Neural cell (in vitro differentiated cells): ENCODE measurements around the gene TRIM46. TPM values are rescaled to one million over a fixed set of nuclear protein-coding genes. Genes with fewer than 3 reads are reported as not detected.

Source experiments
- H2AFZ ChIP-seq: fragments of 200-600, 300-800 bp; sonication (generic), shearing (Covaris generic); 2 replicates; pipeline ENCODE4 v1.6.0; 2014; ENCODE audit warnings: low read depth, mild to moderate bottlenecking, antibody characterized with exemption, low read length, moderate library complexity
- H3F3A ChIP-seq: fragments of 200-600 bp; shearing (Covaris generic); 2 replicates; pipeline ENCODE4 v1.6.1; 2016; ENCODE audit warnings: mild to moderate bottlenecking, moderate library complexity, mixed read lengths, antibody characterized with exemption, low read length; ENCODE audit not compliant: insufficient read depth, poor library complexity, severe bottlenecking
- H3K27ac ChIP-seq: fragments of 200-600, 300-800 bp; sonication (generic), shearing (Covaris generic); 2 replicates; pipeline ENCODE4 v1.5.1; 2014; ENCODE audit warnings: mild to moderate bottlenecking, low read length, moderate library complexity
- H3K27me3 ChIP-seq: fragments of 300-800, 200-600 bp; sonication (generic), shearing (Covaris generic); 2 replicates; pipeline ENCODE4 v1.6.0; 2014; ENCODE audit warnings: mild to moderate bottlenecking, low read depth, low read length, moderate library complexity; ENCODE audit not compliant: insufficient read depth
- H3K36me3 ChIP-seq: fragments of 300-800, 200-600 bp; sonication (generic), shearing (Covaris generic); 2 replicates; pipeline ENCODE4 v1.5.1; 2014; ENCODE audit warnings: mild to moderate bottlenecking, antibody characterized with exemption, low read length, moderate library complexity; ENCODE audit not compliant: insufficient read depth
- H3K4me2 ChIP-seq: fragments of 300-800, 200-600 bp; sonication (generic), shearing (Covaris generic); 2 replicates; pipeline ENCODE4 v1.6.0; 2014; ENCODE audit warnings: mild to moderate bottlenecking, low read length
- H3K4me3 ChIP-seq: fragments of 300-800, 200-600 bp; sonication (generic), shearing (Covaris generic); 2 replicates; pipeline ENCODE4 v1.5.1; 2014; ENCODE audit warnings: mild to moderate bottlenecking, low read length, moderate library complexity
- H3K79me2 ChIP-seq: fragments of 200-600 bp; shearing (Covaris generic); replicated peaks from 2 replicates; pipeline ENCODE4 v1.6.0; 2014; ENCODE audit warnings: mild to moderate bottlenecking, low read length, moderate library complexity; ENCODE audit not compliant: insufficient read depth
- H3K9ac ChIP-seq: fragments of 300-800, 200-600 bp; sonication (generic), shearing (Covaris generic); 2 replicates; pipeline ENCODE4 v1.6.1; 2016; ENCODE audit warnings: mild to moderate bottlenecking, low read length, mixed read lengths
- H3K9me2 ChIP-seq: fragments of 200-600 bp; shearing (Covaris generic); 2 replicates; pipeline ENCODE4 v1.6.1; 2016; ENCODE audit warnings: mild to moderate bottlenecking, low read length, mixed read lengths; ENCODE audit not compliant: insufficient read depth
- H3K9me3 ChIP-seq: fragments of 200-600, 300-800 bp; sonication (generic), shearing (Covaris generic); 2 replicates; pipeline ENCODE4 v1.6.1; 2016; ENCODE audit warnings: mild to moderate bottlenecking, mixed run types, low read length, moderate library complexity, mixed read lengths
- H4K20me1 ChIP-seq: fragments of 200-600 bp; shearing (Covaris generic); 2 replicates; pipeline ENCODE4 v1.6.1; 2016; ENCODE audit warnings: mild to moderate bottlenecking, mixed run types; ENCODE audit not compliant: insufficient read depth
- EP300 ChIP-seq: fragments of 450-650 bp; conservative IDR thresholded peaks from 2 replicates; pipeline ENCODE4 v1.6.1; 2014; ENCODE audit warnings: antibody characterized with exemption, mild to moderate bottlenecking, moderate library complexity; ENCODE audit not compliant: poor library complexity, severe bottlenecking
- EZH2 ChIP-seq: fragments of 200-600, 300-800 bp; shearing (Covaris generic), sonication (generic); IDR thresholded peaks from 2 replicates; pipeline ENCODE4 v1.6.1; 2014; ENCODE audit warnings: antibody characterized with exemption, low read length, borderline replicate concordance, mild to moderate bottlenecking; ENCODE audit not compliant: insufficient read depth, poor library complexity, severe bottlenecking
- MXI1 ChIP-seq: fragments of 450-650 bp; conservative IDR thresholded peaks from 2 replicates; pipeline ENCODE4 v1.6.1; 2014; ENCODE audit warnings: antibody characterized with exemption, mild to moderate bottlenecking; ENCODE audit not compliant: poor library complexity, severe bottlenecking
- POLR2AphosphoS5 ChIP-seq: IDR thresholded peaks from 2 replicates; pipeline ENCODE4 v1.6.1; 2012
- RAD21 ChIP-seq: fragments of 450-650 bp; conservative IDR thresholded peaks from 2 replicates; pipeline ENCODE4 v1.6.1; 2014; ENCODE audit warnings: antibody characterized with exemption, mild to moderate bottlenecking, moderate library complexity
- SMC3 ChIP-seq: fragments of 450-650 bp; conservative IDR thresholded peaks from 2 replicates; pipeline ENCODE4 v1.6.1; 2014; ENCODE audit warnings: antibody characterized with exemption, mild to moderate bottlenecking, moderate library complexity; ENCODE audit not compliant: poor library complexity
- TAF1 ChIP-seq: IDR thresholded peaks from 2 replicates; pipeline ENCODE4 v1.6.1; 2012; ENCODE audit warnings: low read depth
- polyA plus RNA-seq: library from polyadenylated mRNA; depleted of rRNA; stranded (reverse); fragments of >200 nt; gene quantifications from 2 replicates; pipeline ENCODE4 v1.2.3, GENCODE V29; 2014
- TF ChIP-seq, protein P1 (sequence below): fragments of 450-650 bp; IDR thresholded peaks from 2 replicates; pipeline ENCODE4 v1.5.1; 2014; ENCODE audit warnings: antibody characterized with exemption, mild to moderate bottlenecking, moderate library complexity; ENCODE audit not compliant: poor library complexity, severe bottlenecking
- TF ChIP-seq, protein P2 (sequence below): IDR thresholded peaks from 2 replicates; pipeline ENCODE4 v1.6.1; 2012; ENCODE audit warnings: borderline replicate concordance

The TRIM46 gene
- polyA plus RNA-seq, 1 donor from 2014 or later = 31.5 TPM

DNA sequence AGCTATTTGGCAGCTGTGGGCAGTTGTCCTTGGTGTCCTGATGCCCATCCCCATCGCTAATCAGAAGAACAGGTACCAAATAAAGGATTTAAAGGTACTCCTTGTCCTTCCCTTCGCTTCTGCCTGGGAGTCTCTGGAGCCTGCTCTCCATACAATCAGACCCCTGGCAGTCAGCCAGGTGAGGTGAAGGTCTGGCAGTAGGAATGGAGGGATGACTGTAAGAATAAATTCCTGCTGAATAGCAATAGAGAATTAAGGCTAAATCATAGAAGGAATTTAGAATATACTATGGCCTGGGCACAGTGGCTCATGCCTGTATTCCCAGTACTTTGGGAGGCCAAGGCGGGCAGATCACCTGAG lies 24.9 kb downstream of the TRIM46 start:
- no peak overlapping the region for H3K9ac ChIP-seq
- H3F3A ChIP-seq = no peaks in the 10 kb centered on the region
- no peaks in the 10 kb centered on the region for H3K9me2 ChIP-seq
- no peak overlapping the region for H3K4me2 ChIP-seq
- no peak overlapping the region for H3K4me3 ChIP-seq
- no peak overlapping the region for H3K27ac ChIP-seq
- no peaks in the 10 kb centered on the region for H3K36me3 ChIP-seq
- H2AFZ ChIP-seq = no peak overlapping the region
- no peaks in the 10 kb centered on the region for H3K27me3 ChIP-seq
- H3K79me2 ChIP-seq = peaks cover 35% of the 10 kb centered on the region
- H3K9me3 ChIP-seq = no peaks in the 10 kb centered on the region
- H4K20me1 ChIP-seq = no peaks in the 10 kb centered on the region
- TF ChIP-seq, protein P1, sequence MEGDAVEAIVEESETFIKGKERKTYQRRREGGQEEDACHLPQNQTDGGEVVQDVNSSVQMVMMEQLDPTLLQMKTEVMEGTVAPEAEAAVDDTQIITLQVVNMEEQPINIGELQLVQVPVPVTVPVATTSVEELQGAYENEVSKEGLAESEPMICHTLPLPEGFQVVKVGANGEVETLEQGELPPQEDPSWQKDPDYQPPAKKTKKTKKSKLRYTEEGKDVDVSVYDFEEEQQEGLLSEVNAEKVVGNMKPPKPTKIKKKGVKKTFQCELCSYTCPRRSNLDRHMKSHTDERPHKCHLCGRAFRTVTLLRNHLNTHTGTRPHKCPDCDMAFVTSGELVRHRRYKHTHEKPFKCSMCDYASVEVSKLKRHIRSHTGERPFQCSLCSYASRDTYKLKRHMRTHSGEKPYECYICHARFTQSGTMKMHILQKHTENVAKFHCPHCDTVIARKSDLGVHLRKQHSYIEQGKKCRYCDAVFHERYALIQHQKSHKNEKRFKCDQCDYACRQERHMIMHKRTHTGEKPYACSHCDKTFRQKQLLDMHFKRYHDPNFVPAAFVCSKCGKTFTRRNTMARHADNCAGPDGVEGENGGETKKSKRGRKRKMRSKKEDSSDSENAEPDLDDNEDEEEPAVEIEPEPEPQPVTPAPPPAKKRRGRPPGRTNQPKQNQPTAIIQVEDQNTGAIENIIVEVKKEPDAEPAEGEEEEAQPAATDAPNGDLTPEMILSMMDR = no peak

DNA sequence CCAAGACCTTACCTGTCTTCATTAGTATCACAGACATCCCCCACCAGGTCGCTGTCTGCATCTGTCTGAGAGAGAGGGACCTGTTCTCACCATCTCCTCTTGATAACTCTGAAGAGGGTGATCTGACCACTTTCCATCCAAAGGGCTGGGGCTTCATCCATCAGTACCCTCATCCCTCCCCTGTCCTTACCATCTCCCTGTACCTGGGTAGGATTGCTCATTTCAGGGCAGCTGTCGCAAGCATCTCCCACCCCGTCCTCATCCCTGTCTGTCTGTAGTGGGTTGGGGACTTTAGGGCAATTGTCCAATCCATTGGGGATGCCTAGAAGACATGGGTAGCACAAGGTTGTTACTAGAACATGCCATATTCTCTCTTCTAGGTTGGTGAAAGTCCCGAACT lies 26.1 kb downstream of the TRIM46 start:
- no peaks in the 10 kb centered on the region for H3K36me3 ChIP-seq
- H2AFZ ChIP-seq = no peak overlapping the region
- no peaks in the 10 kb centered on the region for H4K20me1 ChIP-seq

More for the DNA sequence above, 26.1 kb downstream of the TRIM46 start:
- no peak overlapping the region for H3K9ac ChIP-seq
- peaks cover 39% of the 10 kb centered on the region for H3K79me2 ChIP-seq
- H3K4me2 ChIP-seq = no peak overlapping the region
- H3K27ac ChIP-seq = no peak overlapping the region
- no peaks in the 10 kb centered on the region for H3K9me2 ChIP-seq
- H3F3A ChIP-seq = no peaks in the 10 kb centered on the region
- no peak for TF ChIP-seq SMC3
- no peak for TF ChIP-seq EZH2
- TF ChIP-seq, protein P2, sequence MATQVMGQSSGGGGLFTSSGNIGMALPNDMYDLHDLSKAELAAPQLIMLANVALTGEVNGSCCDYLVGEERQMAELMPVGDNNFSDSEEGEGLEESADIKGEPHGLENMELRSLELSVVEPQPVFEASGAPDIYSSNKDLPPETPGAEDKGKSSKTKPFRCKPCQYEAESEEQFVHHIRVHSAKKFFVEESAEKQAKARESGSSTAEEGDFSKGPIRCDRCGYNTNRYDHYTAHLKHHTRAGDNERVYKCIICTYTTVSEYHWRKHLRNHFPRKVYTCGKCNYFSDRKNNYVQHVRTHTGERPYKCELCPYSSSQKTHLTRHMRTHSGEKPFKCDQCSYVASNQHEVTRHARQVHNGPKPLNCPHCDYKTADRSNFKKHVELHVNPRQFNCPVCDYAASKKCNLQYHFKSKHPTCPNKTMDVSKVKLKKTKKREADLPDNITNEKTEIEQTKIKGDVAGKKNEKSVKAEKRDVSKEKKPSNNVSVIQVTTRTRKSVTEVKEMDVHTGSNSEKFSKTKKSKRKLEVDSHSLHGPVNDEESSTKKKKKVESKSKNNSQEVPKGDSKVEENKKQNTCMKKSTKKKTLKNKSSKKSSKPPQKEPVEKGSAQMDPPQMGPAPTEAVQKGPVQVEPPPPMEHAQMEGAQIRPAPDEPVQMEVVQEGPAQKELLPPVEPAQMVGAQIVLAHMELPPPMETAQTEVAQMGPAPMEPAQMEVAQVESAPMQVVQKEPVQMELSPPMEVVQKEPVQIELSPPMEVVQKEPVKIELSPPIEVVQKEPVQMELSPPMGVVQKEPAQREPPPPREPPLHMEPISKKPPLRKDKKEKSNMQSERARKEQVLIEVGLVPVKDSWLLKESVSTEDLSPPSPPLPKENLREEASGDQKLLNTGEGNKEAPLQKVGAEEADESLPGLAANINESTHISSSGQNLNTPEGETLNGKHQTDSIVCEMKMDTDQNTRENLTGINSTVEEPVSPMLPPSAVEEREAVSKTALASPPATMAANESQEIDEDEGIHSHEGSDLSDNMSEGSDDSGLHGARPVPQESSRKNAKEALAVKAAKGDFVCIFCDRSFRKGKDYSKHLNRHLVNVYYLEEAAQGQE = no peak
- TF ChIP-seq MXI1 = no peak
- TF ChIP-seq EP300 = no peak
- no peak for TF ChIP-seq POLR2AphosphoS5
- TF ChIP-seq RAD21 = no peak
- TF ChIP-seq TAF1 = no peak
- TF ChIP-seq, protein P1 = no peak
- no peak overlapping the region for H3K4me3 ChIP-seq
- H3K27me3 ChIP-seq = no peaks in the 10 kb centered on the region
- H3K9me3 ChIP-seq = no peaks in the 10 kb centered on the region
